PC-3 (cell line): ENCODE data around the gene UBASH3B. TPM values are rescaled to one million over a fixed set of nuclear protein-coding genes. Genes with fewer than 3 reads are reported as not detected.

Experiments used
- ATAC-seq: fragments of 200-7000 bp; cut with Tn5 transposase; 2 replicates; pipeline ENCODE4 v1.9.1; 2020; ENCODE audit warnings: mild to moderate bottlenecking, moderate library complexity
- BruUV-seq: library from RNA; stranded (reverse); fragments of 400-500 nt; replicated peaks from 2 replicates; lab custom pipeline; 2021; lab: Mats Ljungman, UMichigan
- CTCF ChIA-PET: fragments of 300-600 bp; sonication (Branson Sonifier 250); formaldehyde crosslinking; loops from one replicate; lab custom pipeline; 2022; ENCODE audit warnings: antibody characterized with exemption; lab: Charles Lee
- POLR2A ChIA-PET: fragments of 300-600 bp; sonication (Branson Sonifier 250); formaldehyde crosslinking; loops from one replicate; lab custom pipeline; 2022; ENCODE audit warnings: antibody characterized with exemption; ENCODE audit not compliant: unreplicated experiment; lab: Charles Lee
- DNase-seq: peaks from one replicate; pipeline ENCODE4 v3.0.0-alpha.2; 2015
- H2AFZ ChIP-seq: fragments of 300-600 bp; sonication (generic); 2 replicates; pipeline ENCODE4 v1.6.0; 2016; ENCODE audit warnings: antibody characterized with exemption, low read length
- H3F3A ChIP-seq: fragments of 300-600 bp; sonication (generic); one replicate; pipeline ENCODE4 v1.6.0; 2017; ENCODE audit warnings: antibody characterized with exemption, low read length, control low read depth, mild to moderate bottlenecking; ENCODE audit not compliant: unreplicated experiment
- H3K27ac ChIP-seq: fragments of 300-600 bp; sonication (generic); 2 replicates; pipeline ENCODE4 v1.5.1; 2016; ENCODE audit warnings: mild to moderate bottlenecking, low read length
- H3K27me3 ChIP-seq: fragments of 300-600 bp; sonication (generic); 2 replicates; pipeline ENCODE4 v1.6.1; 2016; ENCODE audit warnings: low read length, mixed read lengths
- H3K36me3 ChIP-seq: fragments of 300-600 bp; sonication (generic); 2 replicates; pipeline ENCODE4 v1.6.1; 2016; ENCODE audit warnings: low read depth, mixed run types, low read length, mixed read lengths
- H3K4me1 ChIP-seq: fragments of 300-600 bp; sonication (generic); 2 replicates; pipeline ENCODE4 v1.5.1; 2016; ENCODE audit warnings: low read length; ENCODE audit not compliant: insufficient read depth
- H3K4me2 ChIP-seq: fragments of 300-600 bp; sonication (generic); 2 replicates; pipeline ENCODE4 v1.6.0; 2016; ENCODE audit warnings: low read length
- H3K4me3 ChIP-seq: fragments of 300-600 bp; sonication (generic); 2 replicates; pipeline ENCODE4 v1.5.1; 2016; ENCODE audit warnings: mild to moderate bottlenecking, low read length, mixed read lengths
- H3K79me2 ChIP-seq: fragments of 300-600 bp; sonication (generic); 2 replicates; pipeline ENCODE4 v1.6.1; 2017; ENCODE audit warnings: low read length, mixed read lengths
- H3K9ac ChIP-seq: fragments of 300-600 bp; sonication (generic); 2 replicates; pipeline ENCODE4 v1.6.0; 2016; ENCODE audit warnings: mild to moderate bottlenecking, low read length
- H3K9me2 ChIP-seq: fragments of 300-600 bp; sonication (generic); replicated peaks from 2 replicates; pipeline ENCODE4 v1.6.1; 2016; ENCODE audit warnings: mixed run types, low read length, mixed read lengths
- H3K9me3 ChIP-seq: fragments of 300-600 bp; sonication (generic); 2 replicates; pipeline ENCODE4 v1.6.1; 2016; ENCODE audit warnings: low read length, mixed read lengths
- H4K20me1 ChIP-seq: fragments of 300-600 bp; sonication (generic); 2 replicates; pipeline ENCODE4 v1.6.1; 2016; ENCODE audit warnings: low read length, mixed read lengths
- EZH2 ChIP-seq: fragments of 300-600 bp; sonication (generic); IDR thresholded peaks from one replicate; pipeline ENCODE4 v1.6.1; 2017; ENCODE audit warnings: antibody characterized with exemption, mild to moderate bottlenecking, low read length; ENCODE audit not compliant: unreplicated experiment
- EZH2phosphoT487 ChIP-seq: fragments of 300-600 bp; sonication (generic); IDR thresholded peaks from 2 replicates; pipeline ENCODE4 v1.6.1; 2018; ENCODE audit warnings: mild to moderate bottlenecking, antibody characterized with exemption, low read length, borderline replicate concordance
- intact Hi-C: fragments of 100-400 bp; cut with micrococcal nuclease; formaldehyde crosslinking; loops from 2 replicates; pipeline ENCODE4 v1.9.0; 2023
- total RNA-seq: library from RNA; depleted of rRNA; stranded (reverse); fragments of >200 nt; gene quantifications from 2 replicates; pipeline ENCODE4 v1.2.3, GENCODE V29; 2014
- TF ChIP-seq, protein P1 (sequence below): fragments of 300-600 bp; sonication (generic); conservative IDR thresholded peaks from 2 replicates; pipeline ENCODE4 v1.5.1; 2017; ENCODE audit warnings: antibody characterized with exemption, low read depth, mild to moderate bottlenecking, low read length

UBASH3B gene
- total RNA-seq, 1 experiment from 2014 or later, result 178 TPM

DNA sequence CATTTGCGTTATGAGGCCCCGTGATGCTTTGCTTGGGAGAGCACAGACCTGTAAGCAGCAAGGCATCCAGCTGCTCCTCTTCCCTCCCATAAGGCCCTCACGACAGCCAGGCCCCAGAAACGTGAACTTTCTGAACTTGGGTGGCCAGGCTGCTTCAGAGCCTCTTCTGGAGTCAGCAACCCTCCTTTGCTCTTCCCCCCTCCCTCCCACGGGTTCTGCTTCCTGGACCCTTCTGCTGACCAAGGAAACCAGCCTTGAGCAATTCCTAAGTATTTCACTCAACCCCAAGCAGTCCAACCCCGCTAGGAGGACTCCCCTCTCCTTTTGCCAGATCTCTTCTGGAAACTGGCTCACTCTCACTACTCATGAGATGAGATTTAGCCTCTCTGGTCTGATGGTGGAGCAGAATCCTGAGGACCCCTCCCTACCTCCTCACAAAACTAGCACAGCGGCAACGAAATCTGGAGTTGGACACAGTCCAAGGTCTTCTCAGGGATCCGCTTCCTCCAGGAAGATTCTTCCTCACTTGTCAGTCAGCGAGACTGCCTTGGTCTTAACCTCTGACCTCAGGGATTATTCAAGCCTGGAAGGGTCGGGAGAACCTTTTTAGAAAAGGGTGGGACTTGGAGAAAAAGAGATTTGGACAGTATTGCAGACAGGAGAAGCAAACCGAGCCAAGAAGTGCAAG lies 86.2 kb downstream of the UBASH3B start:
- no peak overlapping the region for H3K27ac ChIP-seq
- no peaks in the 10 kb centered on the region for H3K36me3 ChIP-seq
- TF ChIP-seq EZH2 (no peak), EZH2phosphoT487 (no peak)
- TF ChIP-seq, protein P1, sequence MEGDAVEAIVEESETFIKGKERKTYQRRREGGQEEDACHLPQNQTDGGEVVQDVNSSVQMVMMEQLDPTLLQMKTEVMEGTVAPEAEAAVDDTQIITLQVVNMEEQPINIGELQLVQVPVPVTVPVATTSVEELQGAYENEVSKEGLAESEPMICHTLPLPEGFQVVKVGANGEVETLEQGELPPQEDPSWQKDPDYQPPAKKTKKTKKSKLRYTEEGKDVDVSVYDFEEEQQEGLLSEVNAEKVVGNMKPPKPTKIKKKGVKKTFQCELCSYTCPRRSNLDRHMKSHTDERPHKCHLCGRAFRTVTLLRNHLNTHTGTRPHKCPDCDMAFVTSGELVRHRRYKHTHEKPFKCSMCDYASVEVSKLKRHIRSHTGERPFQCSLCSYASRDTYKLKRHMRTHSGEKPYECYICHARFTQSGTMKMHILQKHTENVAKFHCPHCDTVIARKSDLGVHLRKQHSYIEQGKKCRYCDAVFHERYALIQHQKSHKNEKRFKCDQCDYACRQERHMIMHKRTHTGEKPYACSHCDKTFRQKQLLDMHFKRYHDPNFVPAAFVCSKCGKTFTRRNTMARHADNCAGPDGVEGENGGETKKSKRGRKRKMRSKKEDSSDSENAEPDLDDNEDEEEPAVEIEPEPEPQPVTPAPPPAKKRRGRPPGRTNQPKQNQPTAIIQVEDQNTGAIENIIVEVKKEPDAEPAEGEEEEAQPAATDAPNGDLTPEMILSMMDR, result no peak
- H3K9me3 ChIP-seq, result no peaks in the 10 kb centered on the region
- H3K27me3 ChIP-seq, result no peaks in the 10 kb centered on the region
- no peak overlapping the region for H2AFZ ChIP-seq
- H3K4me2 ChIP-seq, result no peak overlapping the region
- no peaks in the 10 kb centered on the region for H3F3A ChIP-seq
- ChIA-PET POLR2A (no interaction called here), CTCF (no interaction called here)
- no peaks in the 10 kb centered on the region for H4K20me1 ChIP-seq
- peaks cover 17% of the 10 kb centered on the region for H3K4me1 ChIP-seq
- ATAC-seq (no peak), DNase-seq (no peak)
- H3K9me2 ChIP-seq, result no peaks in the 10 kb centered on the region
- intact Hi-C loops, result no loop called here
- no TSS peak for BruUV-seq
- no peak overlapping the region for H3K9ac ChIP-seq
- H3K79me2 ChIP-seq, result peaks cover 12% of the 10 kb centered on the region; the same call in 1 of the 2 replicates
- no peak overlapping the region for H3K4me3 ChIP-seq

DNA sequence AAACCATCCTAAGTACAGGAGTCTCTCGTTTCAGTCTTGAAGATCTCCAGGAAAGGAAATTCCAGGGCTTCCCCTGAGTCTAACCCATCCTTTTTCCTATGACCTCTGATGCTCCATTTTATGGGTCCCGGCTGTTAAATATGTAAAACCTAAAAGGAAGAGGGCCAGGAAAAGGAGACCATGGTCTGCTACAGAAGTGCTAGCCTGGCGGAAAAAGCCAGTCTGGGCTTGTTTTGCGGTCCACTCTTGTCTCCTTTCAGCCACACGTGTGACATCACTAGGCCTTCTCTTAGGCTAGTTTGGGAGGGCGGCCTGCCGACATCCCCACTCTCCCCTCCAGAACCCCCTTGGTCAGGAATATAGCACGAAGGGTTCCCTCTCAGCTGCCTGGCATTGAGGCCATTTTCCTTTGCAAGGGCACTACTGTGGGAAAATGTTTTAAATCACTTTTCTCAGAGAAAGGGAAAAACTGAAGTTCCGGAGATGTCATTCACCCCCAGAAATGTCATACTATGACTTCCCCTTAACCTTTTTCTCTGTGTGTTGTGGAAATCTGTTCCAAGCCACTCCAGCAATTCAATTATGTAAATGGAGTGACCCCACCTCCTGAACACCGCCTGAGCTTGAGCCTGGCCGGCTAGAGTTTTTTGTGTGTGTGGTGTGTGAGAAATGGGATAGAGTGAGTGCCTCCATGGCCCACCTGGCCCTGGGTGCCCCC lies 86.9 kb downstream of the UBASH3B start:
- peaks cover 12% of the 10 kb centered on the region; the same call in 1 of the 2 replicates for H3K79me2 ChIP-seq
- CTCF ChIA-PET, result no interaction called here
- BruUV-seq, result no TSS peak
- no peak for ATAC-seq
- no peaks in the 10 kb centered on the region for H3F3A ChIP-seq
- TF ChIP-seq, protein P1, result no peak
- no peak for TF ChIP-seq EZH2
- no peak for TF ChIP-seq EZH2phosphoT487
- DNase-seq, result no peak
- H3K4me1 ChIP-seq, result peaks cover 10% of the 10 kb centered on the region
- no peaks in the 10 kb centered on the region for H4K20me1 ChIP-seq
- H2AFZ ChIP-seq, result no peak overlapping the region
- intact Hi-C loops, result no loop called here
- H3K9me2 ChIP-seq, result no peaks in the 10 kb centered on the region
- no peak overlapping the region for H3K4me2 ChIP-seq
- no peaks in the 10 kb centered on the region for H3K36me3 ChIP-seq
- POLR2A ChIA-PET, result no interaction called here
- H3K27me3 ChIP-seq, result no peaks in the 10 kb centered on the region
- H3K9ac ChIP-seq, result no peak overlapping the region
- H3K9me3 ChIP-seq, result no peaks in the 10 kb centered on the region
- H3K4me3 ChIP-seq, result no peak overlapping the region
- H3K27ac ChIP-seq, result no peak overlapping the region
